ENCODE measurements around the gene SPATA13. TPM values are rescaled to one million over a fixed set of nuclear protein-coding genes. Genes with fewer than 3 reads are reported as not detected.
A peak's percentile ranks its signal among the peaks of the same experiment; 100 is the strongest.

Gene SPATA13
- total RNA-seq, 1 experiment from 2014 or later: 10.5 TPM

DNA sequence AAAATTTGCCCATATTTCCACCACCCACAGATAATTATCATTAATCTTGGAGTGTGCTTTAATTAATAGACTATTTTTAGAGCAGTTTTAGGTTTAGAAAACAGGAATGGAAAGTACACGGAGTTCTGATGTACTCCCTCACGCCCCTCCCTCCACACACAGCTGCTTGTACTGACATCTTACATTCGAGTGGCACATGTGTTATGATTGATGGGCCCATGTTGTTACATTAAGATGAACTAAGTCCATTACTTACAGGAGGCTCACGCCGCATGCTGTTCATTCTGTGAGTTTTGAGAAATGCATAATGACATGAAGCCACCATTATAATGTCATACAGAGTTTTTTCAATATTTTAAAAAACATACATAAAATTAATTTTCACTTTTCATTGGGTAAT lies 1.2 kb upstream of the SPATA13 start:
- ChIA-PET POLR2A (no interaction called here), CTCF (no interaction called here)
- Mint-ChIP-seq H3K9me3 (ENCODE audit: unreplicated experiment) (no peaks in the 10 kb centered on the region), H3K4me1 (ENCODE audit: low read depth, unreplicated experiment) (peaks cover 12% of the 10 kb centered on the region), H3K27me3 (ENCODE audit: insufficient read depth, unreplicated experiment) (no peaks in the 10 kb centered on the region), H3K36me3 (ENCODE audit: insufficient read depth, unreplicated experiment) (peaks cover 4% of the 10 kb centered on the region), H3K4me3 (ENCODE audit: unreplicated experiment) (no peak overlapping the region), H3K27ac (ENCODE audit: unreplicated experiment) (no peak overlapping the region)
- Histone ChIP-seq H3K27me3 (replicated peaks; ENCODE audit: control insufficient read depth, insufficient read depth, low read length) (no peaks in the 10 kb centered on the region), H3K9me3 (no peaks in the 10 kb centered on the region; the same call in 1 of the 2 replicates), H3K4me1 (peaks cover 9% of the 10 kb centered on the region), H3K4me3 (ENCODE audit: low read depth, low read length) (no peak overlapping the region), H3K36me3 (ENCODE audit: control insufficient read depth, insufficient read depth, low read length) (no peaks in the 10 kb centered on the region; the same call in 1 of the 2 replicates)
- intact Hi-C loops (cut with micrococcal nuclease; ENCODE audit: unreplicated experiment): no loop called here
- TF ChIP-seq, protein P1, sequence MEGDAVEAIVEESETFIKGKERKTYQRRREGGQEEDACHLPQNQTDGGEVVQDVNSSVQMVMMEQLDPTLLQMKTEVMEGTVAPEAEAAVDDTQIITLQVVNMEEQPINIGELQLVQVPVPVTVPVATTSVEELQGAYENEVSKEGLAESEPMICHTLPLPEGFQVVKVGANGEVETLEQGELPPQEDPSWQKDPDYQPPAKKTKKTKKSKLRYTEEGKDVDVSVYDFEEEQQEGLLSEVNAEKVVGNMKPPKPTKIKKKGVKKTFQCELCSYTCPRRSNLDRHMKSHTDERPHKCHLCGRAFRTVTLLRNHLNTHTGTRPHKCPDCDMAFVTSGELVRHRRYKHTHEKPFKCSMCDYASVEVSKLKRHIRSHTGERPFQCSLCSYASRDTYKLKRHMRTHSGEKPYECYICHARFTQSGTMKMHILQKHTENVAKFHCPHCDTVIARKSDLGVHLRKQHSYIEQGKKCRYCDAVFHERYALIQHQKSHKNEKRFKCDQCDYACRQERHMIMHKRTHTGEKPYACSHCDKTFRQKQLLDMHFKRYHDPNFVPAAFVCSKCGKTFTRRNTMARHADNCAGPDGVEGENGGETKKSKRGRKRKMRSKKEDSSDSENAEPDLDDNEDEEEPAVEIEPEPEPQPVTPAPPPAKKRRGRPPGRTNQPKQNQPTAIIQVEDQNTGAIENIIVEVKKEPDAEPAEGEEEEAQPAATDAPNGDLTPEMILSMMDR (IDR thresholded peaks at IDR 0.05; ENCODE audit: insufficient read depth in 1 of 2, low read depth in 1 of 2, low read length in 1 of 2, severe bottlenecking in 1 of 2, unreplicated experiment in 1 of 2): no peak
- BruUV-seq (replicated peaks): no TSS peak
- no peak for DNase-seq

DNA sequence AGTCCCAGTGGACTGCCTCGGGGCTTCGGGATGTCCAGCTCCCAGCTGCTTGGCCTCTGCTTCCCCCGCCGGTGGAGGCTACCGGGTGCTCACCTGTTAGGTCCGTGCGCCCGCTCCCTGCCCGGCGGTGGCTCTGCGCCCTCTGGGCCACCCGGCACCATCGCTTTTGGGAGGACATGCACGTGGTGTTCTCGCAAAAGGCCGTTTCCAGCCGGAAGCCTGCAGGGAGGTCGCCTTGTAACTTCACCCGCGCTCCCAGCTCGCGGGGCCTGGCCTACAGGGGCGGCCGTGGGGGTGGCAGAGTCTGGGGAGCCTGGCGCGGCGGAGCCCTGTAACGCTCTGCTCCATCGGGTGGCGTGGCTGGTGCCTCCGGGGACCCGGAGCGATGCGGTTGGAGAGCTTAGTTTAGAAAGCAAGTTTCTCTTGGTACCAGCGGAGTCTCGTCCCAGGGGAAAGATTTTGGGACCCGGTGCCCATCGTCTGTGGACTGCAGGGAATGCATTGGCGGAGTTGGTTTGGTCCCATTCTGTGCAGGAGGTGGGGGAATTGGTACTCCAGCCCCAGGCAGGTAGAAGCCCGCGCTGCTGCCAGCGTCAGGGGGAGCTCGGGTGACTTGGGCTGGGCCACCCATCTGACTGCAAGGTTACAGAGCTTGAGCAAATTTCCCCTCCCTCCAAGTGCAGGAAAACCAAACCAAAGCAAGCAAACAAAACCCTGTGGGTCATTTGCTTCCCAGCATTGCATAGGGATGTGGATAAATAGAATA lies 673 bp downstream of the SPATA13 start:
- POLR2A ChIA-PET: no interaction called here
- no peaks in the 10 kb centered on the region; the same call in 1 of the 2 replicates for H3K9me3 ChIP-seq
- Mint-ChIP-seq H3K27me3 (ENCODE audit: insufficient read depth, unreplicated experiment) (no peaks in the 10 kb centered on the region), H3K4me1 (ENCODE audit: low read depth, unreplicated experiment) (peaks cover 12% of the 10 kb centered on the region), H3K36me3 (ENCODE audit: insufficient read depth, unreplicated experiment) (peaks cover 4% of the 10 kb centered on the region), H3K9me3 (ENCODE audit: unreplicated experiment) (no peaks in the 10 kb centered on the region), H3K4me3 (ENCODE audit: unreplicated experiment) (peak overlapping the region; percentile 73), H3K27ac (ENCODE audit: unreplicated experiment) (peak overlapping the region; percentile 16)
- BruUV-seq (replicated peaks): no TSS peak
- peaks cover 2% of the 10 kb centered on the region for H3K36me3 ChIP-seq (ENCODE audit: control insufficient read depth, insufficient read depth, low read length)
- TF ChIP-seq, protein P1 (IDR thresholded peaks at IDR 0.05; ENCODE audit: insufficient read depth in 1 of 2, low read depth in 1 of 2, low read length in 1 of 2, severe bottlenecking in 1 of 2, unreplicated experiment in 1 of 2): peak in 1 of 2 experiments; percentile 8
- H3K4me3 ChIP-seq (ENCODE audit: low read depth, low read length): peak overlapping the region; percentile 97
- intact Hi-C loops (cut with micrococcal nuclease; ENCODE audit: unreplicated experiment): loop anchor here (1.0 to 5.0 kb wide), 2 partner anchors 108 to 239 kb away; no protein-coding TSS in a partner anchor
- CTCF ChIA-PET: interaction anchor here (0.7 to 1.7 kb wide), 6 partner anchors 42 to 201 kb away, joined by 3 to 11 read pairs (median 4); no protein-coding TSS in a partner anchor
- peaks cover 9% of the 10 kb centered on the region for H3K4me1 ChIP-seq
- peak; percentile 50 to 57 for DNase-seq
- H3K27me3 ChIP-seq (replicated peaks; ENCODE audit: control insufficient read depth, insufficient read depth, low read length): no peaks in the 10 kb centered on the region

DNA sequence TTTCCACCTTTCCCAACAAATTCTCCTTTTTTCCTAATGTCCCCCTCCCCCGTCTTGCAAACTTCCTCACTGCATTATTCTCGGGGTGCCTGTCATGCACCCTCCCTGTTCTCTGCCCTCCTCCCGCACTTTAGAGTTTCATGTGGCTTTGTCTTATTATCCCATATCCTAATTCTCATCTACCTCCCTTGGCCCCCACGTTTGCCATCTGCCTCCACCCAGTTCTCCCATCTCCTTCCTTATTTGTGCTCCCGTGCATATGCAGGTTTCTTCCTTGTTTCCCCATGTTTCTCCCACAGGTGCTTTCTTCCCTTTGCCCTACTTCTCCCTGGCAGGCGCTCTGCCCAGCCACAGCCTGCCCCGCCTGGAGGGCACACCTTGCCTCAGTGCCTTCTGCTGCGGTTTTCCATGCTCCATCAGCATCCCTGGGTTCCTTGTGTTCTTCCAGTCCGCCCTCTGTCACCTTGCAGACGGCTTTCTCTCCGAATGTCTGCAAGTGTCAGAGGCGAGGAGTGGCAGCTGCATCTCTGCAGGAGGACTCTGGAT lies 1.5 kb downstream of the SPATA13 start:
- H3K36me3 ChIP-seq (ENCODE audit: control insufficient read depth, insufficient read depth, low read length): peaks cover 2% of the 10 kb centered on the region
- H3K9me3 Mint-ChIP-seq (ENCODE audit: unreplicated experiment): no peaks in the 10 kb centered on the region
- peak overlapping the region; percentile 16 for H3K27ac Mint-ChIP-seq (ENCODE audit: unreplicated experiment)
- H3K27me3 Mint-ChIP-seq (ENCODE audit: insufficient read depth, unreplicated experiment): no peaks in the 10 kb centered on the region
- DNase-seq: no peak
- peaks cover 12% of the 10 kb centered on the region for H3K4me1 Mint-ChIP-seq (ENCODE audit: low read depth, unreplicated experiment)
- no peaks in the 10 kb centered on the region for H3K27me3 ChIP-seq (replicated peaks; ENCODE audit: control insufficient read depth, insufficient read depth, low read length)
- H3K4me3 ChIP-seq (ENCODE audit: low read depth, low read length): peak overlapping the region; percentile 97
- POLR2A ChIA-PET: no interaction called here
- CTCF ChIA-PET: interaction anchor here (0.7 to 1.7 kb wide), 2 partner anchors 67 to 69 kb away, joined by 3 to 11 read pairs; no protein-coding TSS in a partner anchor
- H3K4me3 Mint-ChIP-seq (ENCODE audit: unreplicated experiment): peak overlapping the region; percentile 73
- H3K9me3 ChIP-seq: no peaks in the 10 kb centered on the region; the same call in 1 of the 2 replicates
- TF ChIP-seq, protein P1 (IDR thresholded peaks at IDR 0.05; ENCODE audit: insufficient read depth in 1 of 2, low read depth in 1 of 2, low read length in 1 of 2, severe bottlenecking in 1 of 2, unreplicated experiment in 1 of 2): no peak
- peaks cover 4% of the 10 kb centered on the region for H3K36me3 Mint-ChIP-seq (ENCODE audit: insufficient read depth, unreplicated experiment)
- no TSS peak for BruUV-seq (replicated peaks)
- intact Hi-C loops (cut with micrococcal nuclease; ENCODE audit: unreplicated experiment): loop anchor here (1.0 to 5.0 kb wide), 2 partner anchors 109 to 240 kb away; no protein-coding TSS in a partner anchor
- peaks cover 9% of the 10 kb centered on the region for H3K4me1 ChIP-seq

All from Caco-2 (cell line).